Astrocyte of the spinal cord (primary cell): Measurements from ENCODE around the gene FAM171A1.

Experiments used
- DNase-seq: peaks from one replicate; pipeline ENCODE4 v3.0.0; 2011; ENCODE audit warnings: low read depth, low spot score
- H3K4me3 ChIP-seq: 2 replicates; pipeline ENCODE4 v1.5.1; 2011; ENCODE audit warnings: low read depth, mild to moderate bottlenecking, low read length, moderate library complexity
- in situ Hi-C: cut with HindIII; loops from 2 replicates; pipeline ENCODE4 v1.10.0; 2017; ENCODE audit warnings: low sequenced_read_pairs
- TF ChIP-seq, protein P1 (sequence below): IDR thresholded peaks from 2 replicates; pipeline ENCODE4 v1.5.1; 2012; ENCODE audit warnings: low read depth, mild to moderate bottlenecking, low read length, inconsistent platforms

The FAM171A1 gene

DNA sequence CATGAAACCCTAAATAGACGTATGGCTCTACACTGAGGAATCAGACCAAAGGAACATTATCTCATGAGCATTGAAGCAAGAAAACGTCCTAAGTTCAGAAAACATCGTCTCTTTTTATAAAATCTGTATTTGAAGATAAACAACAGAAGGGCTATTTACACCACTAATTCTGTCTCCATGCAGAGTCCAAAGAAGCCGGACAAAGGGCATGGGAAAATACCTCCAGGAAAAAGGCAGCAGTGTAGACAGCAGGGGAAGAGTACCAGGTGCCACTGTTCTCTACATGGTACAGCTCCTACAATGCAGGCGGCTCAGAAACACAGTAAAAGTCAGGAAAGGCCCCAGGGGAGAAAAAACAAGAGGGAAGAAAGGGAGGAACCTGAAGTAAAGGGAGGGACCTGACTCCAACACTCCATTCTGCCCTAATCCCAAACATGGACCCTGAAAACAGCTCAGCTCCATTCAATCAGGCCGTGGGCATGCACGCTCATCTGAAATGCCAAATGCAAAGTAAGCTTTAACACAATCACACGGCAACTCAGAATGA is 17.5 kb downstream of the FAM171A1 start:
- DNase-seq, result no peak
- TF ChIP-seq, protein P1, sequence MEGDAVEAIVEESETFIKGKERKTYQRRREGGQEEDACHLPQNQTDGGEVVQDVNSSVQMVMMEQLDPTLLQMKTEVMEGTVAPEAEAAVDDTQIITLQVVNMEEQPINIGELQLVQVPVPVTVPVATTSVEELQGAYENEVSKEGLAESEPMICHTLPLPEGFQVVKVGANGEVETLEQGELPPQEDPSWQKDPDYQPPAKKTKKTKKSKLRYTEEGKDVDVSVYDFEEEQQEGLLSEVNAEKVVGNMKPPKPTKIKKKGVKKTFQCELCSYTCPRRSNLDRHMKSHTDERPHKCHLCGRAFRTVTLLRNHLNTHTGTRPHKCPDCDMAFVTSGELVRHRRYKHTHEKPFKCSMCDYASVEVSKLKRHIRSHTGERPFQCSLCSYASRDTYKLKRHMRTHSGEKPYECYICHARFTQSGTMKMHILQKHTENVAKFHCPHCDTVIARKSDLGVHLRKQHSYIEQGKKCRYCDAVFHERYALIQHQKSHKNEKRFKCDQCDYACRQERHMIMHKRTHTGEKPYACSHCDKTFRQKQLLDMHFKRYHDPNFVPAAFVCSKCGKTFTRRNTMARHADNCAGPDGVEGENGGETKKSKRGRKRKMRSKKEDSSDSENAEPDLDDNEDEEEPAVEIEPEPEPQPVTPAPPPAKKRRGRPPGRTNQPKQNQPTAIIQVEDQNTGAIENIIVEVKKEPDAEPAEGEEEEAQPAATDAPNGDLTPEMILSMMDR, result no peak
- in situ Hi-C loops, result no loop called here
- no peak overlapping the region for H3K4me3 ChIP-seq

DNA sequence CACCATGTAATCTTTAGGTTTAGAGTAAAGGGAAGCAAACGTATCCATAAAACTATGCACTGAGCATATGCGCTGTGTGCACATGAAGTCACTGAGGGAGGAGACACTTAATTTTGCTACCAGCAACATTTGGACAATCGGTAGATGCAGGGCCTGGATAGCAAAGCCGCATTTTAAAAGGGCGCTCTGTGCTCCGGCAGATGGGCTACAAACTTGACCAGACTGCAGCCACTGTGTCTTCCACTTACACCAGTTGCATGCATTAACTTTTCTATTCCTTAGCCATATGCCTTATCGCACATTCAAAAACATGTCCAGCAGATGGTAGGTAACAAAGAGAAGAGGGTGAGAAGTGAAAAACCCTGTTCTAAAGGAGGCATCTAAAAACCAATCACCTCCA is 18.3 kb downstream of the FAM171A1 start:
- H3K4me3 ChIP-seq, result no peak overlapping the region
- TF ChIP-seq, protein P1, result no peak
- in situ Hi-C loops, result no loop called here
- no peak for DNase-seq

DNA sequence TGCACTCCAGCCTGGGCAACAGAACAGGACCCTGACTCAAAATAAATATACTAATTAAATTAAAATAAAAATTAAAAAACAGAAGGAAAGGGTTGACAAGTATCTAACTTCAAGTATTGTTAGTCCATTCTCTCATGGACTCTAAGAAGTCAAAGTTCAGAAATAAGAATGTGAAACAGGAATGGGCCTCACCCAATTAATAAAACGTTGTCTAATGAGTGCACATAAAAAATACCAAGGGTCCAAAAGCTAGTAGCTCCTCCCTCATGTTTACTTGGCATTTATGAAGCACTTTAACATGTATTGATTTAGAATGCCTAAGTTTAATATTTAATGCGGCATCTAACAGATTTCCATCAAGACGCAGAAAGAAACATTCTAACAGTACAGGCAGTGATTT is 18.9 kb downstream of the FAM171A1 start:
- DNase-seq, result no peak
- TF ChIP-seq, protein P1, result no peak
- no peak overlapping the region for H3K4me3 ChIP-seq
- in situ Hi-C loops, result no loop called here

DNA sequence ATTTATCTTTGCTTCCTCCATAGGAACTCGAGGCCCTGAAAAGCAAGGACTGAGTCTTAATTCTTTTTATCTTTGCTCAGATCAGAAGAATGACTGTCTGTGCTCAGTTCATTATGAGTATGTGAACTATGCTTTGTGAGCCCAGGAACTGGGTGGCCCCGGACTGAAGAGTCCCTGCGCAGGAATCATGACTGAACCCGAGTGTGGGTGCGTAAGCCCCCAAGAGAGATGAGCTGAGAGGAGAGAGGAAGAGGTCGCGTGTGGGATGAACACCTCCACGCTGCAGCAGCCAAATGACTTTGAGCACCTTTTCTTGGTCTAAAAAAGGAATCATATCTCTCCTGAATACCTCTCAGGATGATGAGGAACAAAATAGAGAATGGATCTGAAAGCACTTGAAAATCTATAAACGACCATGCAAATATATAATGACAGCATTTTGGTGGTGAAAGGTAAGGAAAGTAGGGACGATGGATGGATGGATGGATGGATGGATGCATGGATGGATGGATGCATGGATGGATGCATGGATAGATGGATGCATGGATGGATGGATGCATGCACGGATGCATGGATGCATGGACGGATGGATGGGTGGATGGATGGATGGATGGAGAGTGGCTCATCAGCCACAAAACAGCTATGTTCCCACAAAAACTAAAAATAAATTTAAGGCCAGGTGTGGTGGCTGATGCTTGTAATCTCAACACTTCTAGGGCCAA is 19.8 kb downstream of the FAM171A1 start:
- DNase-seq, result no peak
- TF ChIP-seq, protein P1, result no peak
- H3K4me3 ChIP-seq, result no peak overlapping the region
- in situ Hi-C loops, result no loop called here

DNA sequence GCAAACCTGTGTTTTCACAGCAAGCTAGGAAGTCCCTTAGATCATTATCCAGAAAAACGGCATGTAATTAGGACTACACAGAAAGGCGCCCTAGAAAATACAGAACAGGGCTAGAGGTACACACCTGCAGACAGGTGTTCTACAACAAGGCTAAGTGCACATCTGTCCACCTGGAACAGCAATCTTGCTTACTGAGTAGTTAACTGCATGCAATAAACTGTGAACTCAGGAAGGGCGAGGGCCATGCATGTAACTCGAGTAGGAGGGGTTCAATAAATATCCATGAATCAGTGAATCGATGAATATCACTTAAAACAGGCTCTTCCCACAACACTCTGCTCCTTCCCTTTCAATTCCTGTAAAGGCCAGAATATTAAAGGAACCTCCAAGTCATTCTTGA is 22.0 kb downstream of the FAM171A1 start:
- TF ChIP-seq, protein P1, result no peak
- DNase-seq, result no peak
- in situ Hi-C loops, result no loop called here
- no peak overlapping the region for H3K4me3 ChIP-seq

DNA sequence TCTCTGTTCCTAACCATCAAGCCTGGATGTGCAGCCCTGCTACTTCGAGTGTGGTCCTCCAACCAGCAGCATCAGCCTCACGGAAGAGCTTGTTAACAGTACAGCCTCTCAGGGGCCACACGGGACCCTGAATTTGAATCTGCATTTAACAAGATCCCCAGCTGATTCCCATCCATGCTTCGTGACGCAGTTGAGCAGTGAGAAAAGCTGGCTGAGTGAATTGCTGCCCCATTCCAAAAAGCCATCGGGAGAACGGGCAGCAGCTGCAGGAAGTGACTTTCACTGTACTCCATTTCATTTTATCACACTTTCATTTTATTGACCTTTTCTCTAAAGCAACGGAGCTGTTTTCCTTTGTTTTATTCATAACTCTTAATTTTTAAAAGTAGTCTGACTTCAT is 22.5 kb downstream of the FAM171A1 start:
- in situ Hi-C loops, result no loop called here
- peak overlapping the region; percentile 10 for H3K4me3 ChIP-seq
- no peak for DNase-seq
- TF ChIP-seq, protein P1, result no peak
